Measurements from ENCODE around the gene HINFP. TPM values are rescaled to one million over a fixed set of nuclear protein-coding genes. Genes with fewer than 3 reads are reported as not detected.

Gene HINFP
- total and polyA plus RNA-seq, 2 of the 8 experiments (the other 6 are each of a cell fraction or from before 2014, with no cell fraction given) = 35.0 to 37.3 TPM

DNA sequence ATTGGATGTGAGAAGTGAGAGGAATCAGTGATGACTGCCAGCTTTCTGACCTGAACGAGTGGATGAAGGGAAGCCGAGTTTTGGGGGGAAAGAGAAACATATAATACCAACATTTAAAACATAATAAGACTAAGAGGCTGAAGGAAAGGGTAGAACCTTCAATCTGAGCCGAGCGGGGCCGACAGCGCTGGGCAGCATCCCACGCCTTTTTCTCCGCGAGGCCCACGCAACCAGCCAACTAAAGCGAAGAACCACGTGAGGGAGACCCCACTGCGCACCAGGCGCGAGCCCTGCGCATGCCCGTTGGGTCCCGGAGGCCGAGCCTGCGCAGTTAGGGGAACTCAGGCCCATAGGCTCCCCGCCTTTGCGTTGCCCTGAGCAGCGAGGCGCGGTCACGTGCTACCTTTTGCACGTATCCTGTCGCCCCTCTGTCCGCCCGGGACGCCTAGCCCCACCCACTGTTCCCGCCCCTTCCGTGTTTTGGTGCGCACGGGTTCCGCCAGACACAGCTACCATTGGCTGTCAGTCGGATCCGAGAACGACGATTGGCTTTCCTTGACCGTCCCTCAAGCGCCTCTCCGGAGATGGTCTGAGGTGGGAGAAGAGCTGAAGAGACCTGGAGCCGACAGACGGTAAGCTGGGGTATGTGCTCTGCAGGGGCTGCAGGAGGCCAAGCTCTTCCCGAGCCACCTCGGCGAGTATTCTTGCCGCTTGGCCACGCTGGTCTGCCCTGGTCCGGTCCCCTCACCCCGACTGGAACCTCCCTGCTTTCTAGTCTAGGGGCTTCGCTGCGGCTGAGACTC, at the start of gene HINFP (continued):
- TF ChIP-seq, protein P1, sequence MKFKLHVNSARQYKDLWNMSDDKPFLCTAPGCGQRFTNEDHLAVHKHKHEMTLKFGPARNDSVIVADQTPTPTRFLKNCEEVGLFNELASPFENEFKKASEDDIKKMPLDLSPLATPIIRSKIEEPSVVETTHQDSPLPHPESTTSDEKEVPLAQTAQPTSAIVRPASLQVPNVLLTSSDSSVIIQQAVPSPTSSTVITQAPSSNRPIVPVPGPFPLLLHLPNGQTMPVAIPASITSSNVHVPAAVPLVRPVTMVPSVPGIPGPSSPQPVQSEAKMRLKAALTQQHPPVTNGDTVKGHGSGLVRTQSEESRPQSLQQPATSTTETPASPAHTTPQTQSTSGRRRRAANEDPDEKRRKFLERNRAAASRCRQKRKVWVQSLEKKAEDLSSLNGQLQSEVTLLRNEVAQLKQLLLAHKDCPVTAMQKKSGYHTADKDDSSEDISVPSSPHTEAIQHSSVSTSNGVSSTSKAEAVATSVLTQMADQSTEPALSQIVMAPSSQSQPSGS (IDR thresholded peaks at IDR 0.05; ENCODE audit: low read length) = no peak
- TF ChIP-seq PHF8 (conservative IDR thresholded peaks at IDR 0.05; ENCODE audit: low read depth, low read length) = peak; percentile 78
- TF ChIP-seq, protein P2, sequence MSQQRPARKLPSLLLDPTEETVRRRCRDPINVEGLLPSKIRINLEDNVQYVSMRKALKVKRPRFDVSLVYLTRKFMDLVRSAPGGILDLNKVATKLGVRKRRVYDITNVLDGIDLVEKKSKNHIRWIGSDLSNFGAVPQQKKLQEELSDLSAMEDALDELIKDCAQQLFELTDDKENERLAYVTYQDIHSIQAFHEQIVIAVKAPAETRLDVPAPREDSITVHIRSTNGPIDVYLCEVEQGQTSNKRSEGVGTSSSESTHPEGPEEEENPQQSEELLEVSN (IDR thresholded peaks at IDR 0.05) = peak; percentile 90
- peak; percentile 6; the same call in 1 of the 2 replicates for TF ChIP-seq CREB1 (IDR thresholded peaks at IDR 0.05)
- TF ChIP-seq TCF12 (IDR thresholded peaks at IDR 0.05; ENCODE audit: low read depth, low read length) = no peak
- TF ChIP-seq POLR2A (IDR thresholded peaks at IDR 0.05; ENCODE audit: control extremely low read depth in 1 of 2, low read depth in 2 of 2, low read length in 2 of 2) = peak; percentile 33 to 87
- TF ChIP-seq, protein P3, sequence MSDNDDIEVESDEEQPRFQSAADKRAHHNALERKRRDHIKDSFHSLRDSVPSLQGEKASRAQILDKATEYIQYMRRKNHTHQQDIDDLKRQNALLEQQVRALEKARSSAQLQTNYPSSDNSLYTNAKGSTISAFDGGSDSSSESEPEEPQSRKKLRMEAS (IDR thresholded peaks at IDR 0.05) = peak; percentile 94
- TF ChIP-seq SP4 (IDR thresholded peaks at IDR 0.05; ENCODE audit: low read length) = peak; percentile 55; the same call in 1 of the 2 replicates
- TF ChIP-seq RAD21 (IDR thresholded peaks at IDR 0.05 in 1 of 2, conservative IDR thresholded peaks at IDR 0.05 in 1 of 2; ENCODE audit: low read depth in 2 of 2, low read length in 2 of 2) = no peak
- TF ChIP-seq TAF7 (optimal IDR thresholded peaks at IDR 0.05; ENCODE audit: borderline replicate concordance, low read depth, low read length) = peak; percentile 58
- peak; percentile 87 for TF ChIP-seq POLR2AphosphoS5 (IDR thresholded peaks at IDR 0.05; ENCODE audit: low read depth, low read length)
- no peak for TF ChIP-seq GABPA (IDR thresholded peaks at IDR 0.05; ENCODE audit: borderline replicate concordance, insufficient read depth, low read length)
- peak; percentile 63 for TF ChIP-seq KDM4A (IDR thresholded peaks at IDR 0.05; ENCODE audit: low read depth, low read length, severe bottlenecking)
- TF ChIP-seq, protein P4, sequence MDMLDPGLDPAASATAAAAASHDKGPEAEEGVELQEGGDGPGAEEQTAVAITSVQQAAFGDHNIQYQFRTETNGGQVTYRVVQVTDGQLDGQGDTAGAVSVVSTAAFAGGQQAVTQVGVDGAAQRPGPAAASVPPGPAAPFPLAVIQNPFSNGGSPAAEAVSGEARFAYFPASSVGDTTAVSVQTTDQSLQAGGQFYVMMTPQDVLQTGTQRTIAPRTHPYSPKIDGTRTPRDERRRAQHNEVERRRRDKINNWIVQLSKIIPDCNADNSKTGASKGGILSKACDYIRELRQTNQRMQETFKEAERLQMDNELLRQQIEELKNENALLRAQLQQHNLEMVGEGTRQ (IDR thresholded peaks at IDR 0.05; ENCODE audit: low read length) = peak; percentile 94
- no peak for TF ChIP-seq NANOG (IDR thresholded peaks at IDR 0.05; ENCODE audit: insufficient read depth, low read depth, low read length, poor library complexity, severe bottlenecking)
- TF ChIP-seq CHD2 (IDR thresholded peaks at IDR 0.05; ENCODE audit: low read length) = peak; percentile 83
- peak; percentile 73 for TF ChIP-seq TBP (IDR thresholded peaks at IDR 0.05; ENCODE audit: low read depth, low read length)
- peak; percentile 60 for TF ChIP-seq SAP30 (IDR thresholded peaks at IDR 0.05; ENCODE audit: insufficient read depth, insufficient replicate concordance, low read length)
- TF ChIP-seq, protein P5, sequence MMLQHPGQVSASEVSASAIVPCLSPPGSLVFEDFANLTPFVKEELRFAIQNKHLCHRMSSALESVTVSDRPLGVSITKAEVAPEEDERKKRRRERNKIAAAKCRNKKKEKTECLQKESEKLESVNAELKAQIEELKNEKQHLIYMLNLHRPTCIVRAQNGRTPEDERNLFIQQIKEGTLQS (IDR thresholded peaks at IDR 0.05; ENCODE audit: insufficient read depth, low read depth, low read length) = peak; percentile 87

Measured in H1 (cell line).